WTC11 (cell line): ENCODE results near the gene SETD3. TPM values are rescaled to one million over a fixed set of nuclear protein-coding genes. Genes with fewer than 3 reads are reported as not detected.

Experiments used
- ATAC-seq: fragments of 200-7000 bp; cut with Tn5 transposase; 2 replicates; pipeline ENCODE4 v1.10.0; 2021; ENCODE audit warnings: mild to moderate bottlenecking, moderate library complexity
- CTCF ChIA-PET: fragments of 300-600 bp; sonication (Branson Sonifier 250); formaldehyde crosslinking; loops from one replicate; lab custom pipeline; 2021; ENCODE audit warnings: antibody characterized with exemption; lab: Charles Lee
- POLR2A ChIA-PET: fragments of 350-600 bp; sonication (Branson Sonifier 250); formaldehyde crosslinking; loops from one replicate; lab custom pipeline; 2021; ENCODE audit warnings: antibody characterized with exemption; lab: Charles Lee
- DNase-seq: peaks from one replicate; pipeline ENCODE4 v3.0.0; 2021; ENCODE audit warnings: low spot score
- H3K27ac Mint-ChIP-seq: 2 replicates; pipeline ENCODE4 v1.8.0; 2021; ENCODE audit warnings: mixed read lengths
- H3K27me3 Mint-ChIP-seq: 2 replicates; pipeline ENCODE4 v1.8.0; 2021; ENCODE audit warnings: low read depth, mild to moderate bottlenecking, moderate library complexity, mixed read lengths
- H3K36me3 Mint-ChIP-seq: 2 replicates; pipeline ENCODE4 v1.8.0; 2021; ENCODE audit warnings: mixed read lengths
- H3K4me1 Mint-ChIP-seq: 2 replicates; pipeline ENCODE4 v1.8.0; 2022; ENCODE audit warnings: mixed read lengths
- H3K4me3 Mint-ChIP-seq: 2 replicates; pipeline ENCODE4 v1.8.0; 2021; ENCODE audit warnings: mild to moderate bottlenecking, moderate library complexity, mixed read lengths
- H3K9me3 Mint-ChIP-seq: 2 replicates; pipeline ENCODE4 v1.8.0; 2021; ENCODE audit warnings: mixed read lengths
- CBFB ChIP-seq: sonication (generic); formaldehyde crosslinking; IDR thresholded peaks from 2 replicates; pipeline ENCODE4 v1.8.1; 2022; ENCODE audit warnings: mild to moderate bottlenecking, low read depth, missing genetic modification reagents
- NFYB ChIP-seq: sonication (generic); formaldehyde crosslinking; conservative IDR thresholded peaks from 2 replicates; pipeline ENCODE4 v1.8.0; 2022; ENCODE audit warnings: low read depth, missing genetic modification reagents
- OVOL2 ChIP-seq: fragments of 250-450 bp; sonication (Bioruptor Pico); IDR thresholded peaks from 2 replicates; pipeline ENCODE4 v1.9.0; 2021; ENCODE audit warnings: mild to moderate bottlenecking, borderline replicate concordance
- SMAD3 ChIP-seq: sonication (generic); formaldehyde crosslinking; IDR thresholded peaks from 2 replicates; pipeline ENCODE4 v1.8.0; 2022; ENCODE audit warnings: missing genetic modification reagents, mild to moderate bottlenecking, borderline replicate concordance
- SOX15 ChIP-seq: fragments of 250-450 bp; sonication (Bioruptor Pico); IDR thresholded peaks from 2 replicates; pipeline ENCODE4 v1.9.0; 2021; ENCODE audit warnings: mild to moderate bottlenecking
- ZNF219 ChIP-seq: sonication (generic); formaldehyde crosslinking; IDR thresholded peaks from 2 replicates; pipeline ENCODE4 v1.8.0; 2023; ENCODE audit warnings: missing genetic modification reagents, mild to moderate bottlenecking, borderline replicate concordance
- ZNF416 ChIP-seq: fragments of 250-450 bp; sonication (Bioruptor Pico); IDR thresholded peaks from 2 replicates; pipeline ENCODE4 v1.9.0; 2021; ENCODE audit warnings: mild to moderate bottlenecking, inconsistent platforms
- total RNA-seq: library from RNA; stranded (reverse); gene quantifications from 3 replicates; pipeline ENCODE4 v1.2.3, GENCODE V29; 2021
- TF ChIP-seq, protein P1 (sequence below): sonication (generic); formaldehyde crosslinking; IDR thresholded peaks from 2 replicates; pipeline ENCODE4 v1.8.1; 2022; ENCODE audit warnings: low read depth, mild to moderate bottlenecking, moderate library complexity, missing genetic modification reagents, borderline replicate concordance
- TF ChIP-seq, protein P2 (sequence below): sonication (generic); formaldehyde crosslinking; IDR thresholded peaks from 2 replicates; pipeline ENCODE4 v1.8.1; 2023; ENCODE audit warnings: mild to moderate bottlenecking, missing genetic modification reagents, moderate library complexity
- TF ChIP-seq, protein P3 (sequence below): sonication (generic); formaldehyde crosslinking; IDR thresholded peaks from 2 replicates; pipeline ENCODE4 v1.8.0; 2023; ENCODE audit warnings: missing genetic modification reagents, mild to moderate bottlenecking, borderline replicate concordance
- TF ChIP-seq, protein P4 (sequence below): sonication (generic); formaldehyde crosslinking; IDR thresholded peaks from 2 replicates; pipeline ENCODE4 v1.8.1; 2022; ENCODE audit warnings: missing genetic modification reagents, borderline replicate concordance
- TF ChIP-seq, protein P5 (sequence below): sonication (generic); formaldehyde crosslinking; IDR thresholded peaks from 2 replicates; pipeline ENCODE4 v1.8.1; 2023; ENCODE audit warnings: mild to moderate bottlenecking, missing genetic modification reagents

The SETD3 gene
- total RNA-seq, 1 experiment from 2014 or later, result 53.1 TPM

DNA sequence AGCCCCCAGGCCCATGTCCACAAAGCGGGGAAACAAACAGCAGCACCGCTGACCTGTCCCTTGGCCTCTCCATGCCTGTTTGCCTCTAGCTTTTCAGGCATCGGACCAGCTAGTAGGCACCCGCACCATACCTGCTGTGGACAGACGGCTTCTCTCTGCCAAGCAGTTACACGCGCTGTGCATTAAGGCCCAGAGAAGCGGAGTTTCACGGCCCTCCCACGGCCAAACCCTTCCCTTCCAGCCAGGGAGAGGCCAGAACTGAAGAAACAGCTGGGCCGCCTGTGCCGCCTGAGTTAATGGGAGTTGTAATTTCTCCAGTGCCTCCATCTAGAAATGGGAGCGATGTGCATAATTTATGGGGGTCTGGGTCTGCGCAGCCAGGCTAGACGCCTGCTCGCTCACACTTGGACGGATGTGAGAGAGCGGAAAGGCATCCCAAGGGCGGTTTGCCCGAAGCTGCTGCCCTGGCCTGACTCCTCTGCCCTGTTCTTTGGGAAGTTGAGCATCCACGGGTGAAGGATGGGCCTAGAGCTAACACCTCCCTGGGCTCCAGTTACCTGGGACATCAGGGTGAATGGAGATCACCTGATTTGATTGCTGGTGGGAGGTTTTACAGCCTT, 119.0 kb downstream of the SETD3 start (continued):
- TF ChIP-seq ZNF219, result no peak
- TF ChIP-seq, protein P1, sequence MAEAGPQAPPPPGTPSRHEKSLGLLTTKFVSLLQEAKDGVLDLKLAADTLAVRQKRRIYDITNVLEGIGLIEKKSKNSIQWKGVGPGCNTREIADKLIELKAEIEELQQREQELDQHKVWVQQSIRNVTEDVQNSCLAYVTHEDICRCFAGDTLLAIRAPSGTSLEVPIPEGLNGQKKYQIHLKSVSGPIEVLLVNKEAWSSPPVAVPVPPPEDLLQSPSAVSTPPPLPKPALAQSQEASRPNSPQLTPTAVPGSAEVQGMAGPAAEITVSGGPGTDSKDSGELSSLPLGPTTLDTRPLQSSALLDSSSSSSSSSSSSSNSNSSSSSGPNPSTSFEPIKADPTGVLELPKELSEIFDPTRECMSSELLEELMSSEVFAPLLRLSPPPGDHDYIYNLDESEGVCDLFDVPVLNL (CRISPR knock-in tag), result no peak
- TF ChIP-seq, all 79 proteins: peak for 0

DNA sequence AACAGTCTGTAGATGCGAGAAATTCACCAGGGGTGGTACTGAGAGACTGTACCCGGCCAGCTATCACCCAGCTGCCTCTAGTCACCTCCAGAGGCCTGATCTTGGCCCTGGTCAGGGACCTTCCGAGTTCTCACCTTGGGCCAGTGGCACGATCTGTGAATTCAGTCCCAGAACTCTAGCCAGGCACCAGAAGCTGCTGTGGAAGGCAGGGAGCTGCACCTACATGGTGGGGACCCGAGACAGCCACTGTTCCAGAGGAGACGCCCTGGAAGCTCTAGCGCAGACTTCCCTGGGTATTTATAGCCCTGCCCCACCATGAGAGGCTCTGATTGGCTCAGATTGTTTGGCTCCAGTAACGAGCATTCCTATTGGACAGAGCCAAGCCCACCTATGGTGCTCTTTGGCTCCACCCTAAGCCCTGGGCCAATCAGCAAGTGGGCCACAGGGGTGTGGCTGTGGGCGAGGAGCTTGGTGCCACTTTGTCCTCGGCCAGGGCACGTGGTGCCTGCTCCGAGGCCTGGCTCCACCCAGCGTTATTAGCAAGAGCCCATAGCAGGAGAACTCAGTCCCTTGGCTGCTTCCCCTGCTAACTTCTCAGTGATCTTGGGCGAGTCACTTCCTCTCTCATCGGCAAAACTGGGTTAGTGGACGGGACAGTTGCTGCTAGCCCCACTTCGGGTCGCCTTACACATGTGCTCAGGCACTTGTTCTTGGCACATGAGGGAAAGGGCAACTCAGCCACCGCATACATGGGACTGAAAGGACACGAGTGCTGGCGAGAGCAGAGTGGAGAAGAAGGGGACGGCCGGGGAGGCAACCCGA, 119.7 kb downstream of the SETD3 start:
- no peak for DNase-seq
- H3K27me3 Mint-ChIP-seq, result peaks cover 7% of the 10 kb centered on the region; the same call in 1 of the 2 replicates
- H3K4me3 Mint-ChIP-seq, result no peak overlapping the region
- no peaks in the 10 kb centered on the region for H3K36me3 Mint-ChIP-seq
- ChIA-PET CTCF (interaction anchor here (1.3 to 6.8 kb wide), 3 partner anchors 28 to 41 kb away, joined by 4 to 34 read pairs (median 7); no protein-coding TSS in a partner anchor), POLR2A (no interaction called here)
- TF ChIP-seq SOX15, result no peak
- TF ChIP-seq NFYB (CRISPR knock-in tag), result peak; percentile 64
- H3K27ac Mint-ChIP-seq, result no peak overlapping the region
- H3K4me1 Mint-ChIP-seq, result peaks cover 23% of the 10 kb centered on the region
- no peak for ATAC-seq
- no peaks in the 10 kb centered on the region for H3K9me3 Mint-ChIP-seq

DNA sequence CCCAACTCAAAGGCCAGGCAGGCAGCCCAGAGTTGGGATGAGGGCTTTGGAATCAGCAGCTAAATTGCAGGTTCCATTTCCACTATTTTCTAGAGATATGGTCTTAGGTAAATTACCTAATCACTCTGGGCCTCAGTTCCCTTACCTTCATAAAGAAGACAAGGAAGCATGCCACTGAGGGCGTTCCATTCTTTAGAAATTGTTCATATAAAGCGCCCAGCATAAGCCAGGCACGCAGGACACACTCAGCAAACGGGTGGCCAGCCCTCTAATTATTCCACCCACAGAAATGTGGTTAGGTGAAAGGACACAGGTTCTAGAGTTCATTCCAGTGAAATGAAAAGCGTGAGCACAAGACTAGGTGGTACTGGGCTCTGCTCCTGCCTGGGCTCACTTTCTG, 120.8 kb downstream of the SETD3 start:
- Mint-ChIP-seq H3K36me3 (no peaks in the 10 kb centered on the region), H3K27ac (no peak overlapping the region), H3K27me3 (peaks cover 7% of the 10 kb centered on the region; the same call in 1 of the 2 replicates), H3K4me1 (peaks cover 20% of the 10 kb centered on the region), H3K9me3 (no peaks in the 10 kb centered on the region), H3K4me3 (no peak overlapping the region)
- ChIA-PET CTCF (interaction anchor here (1.3 to 6.8 kb wide), 2 partner anchors 29 to 40 kb away, joined by 7 to 34 read pairs; no protein-coding TSS in a partner anchor), POLR2A (no interaction called here)
- ATAC-seq, result no peak
- no peak for TF ChIP-seq OVOL2 (CRISPR knock-in tag)
- no peak for TF ChIP-seq ZNF416
- TF ChIP-seq, protein P2, sequence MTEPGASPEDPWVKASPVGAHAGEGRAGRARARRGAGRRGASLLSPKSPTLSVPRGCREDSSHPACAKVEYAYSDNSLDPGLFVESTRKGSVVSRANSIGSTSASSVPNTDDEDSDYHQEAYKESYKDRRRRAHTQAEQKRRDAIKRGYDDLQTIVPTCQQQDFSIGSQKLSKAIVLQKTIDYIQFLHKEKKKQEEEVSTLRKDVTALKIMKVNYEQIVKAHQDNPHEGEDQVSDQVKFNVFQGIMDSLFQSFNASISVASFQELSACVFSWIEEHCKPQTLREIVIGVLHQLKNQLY (CRISPR knock-in tag), result no peak
- no peak for TF ChIP-seq CBFB (CRISPR knock-in tag)
- TF ChIP-seq, protein P3, sequence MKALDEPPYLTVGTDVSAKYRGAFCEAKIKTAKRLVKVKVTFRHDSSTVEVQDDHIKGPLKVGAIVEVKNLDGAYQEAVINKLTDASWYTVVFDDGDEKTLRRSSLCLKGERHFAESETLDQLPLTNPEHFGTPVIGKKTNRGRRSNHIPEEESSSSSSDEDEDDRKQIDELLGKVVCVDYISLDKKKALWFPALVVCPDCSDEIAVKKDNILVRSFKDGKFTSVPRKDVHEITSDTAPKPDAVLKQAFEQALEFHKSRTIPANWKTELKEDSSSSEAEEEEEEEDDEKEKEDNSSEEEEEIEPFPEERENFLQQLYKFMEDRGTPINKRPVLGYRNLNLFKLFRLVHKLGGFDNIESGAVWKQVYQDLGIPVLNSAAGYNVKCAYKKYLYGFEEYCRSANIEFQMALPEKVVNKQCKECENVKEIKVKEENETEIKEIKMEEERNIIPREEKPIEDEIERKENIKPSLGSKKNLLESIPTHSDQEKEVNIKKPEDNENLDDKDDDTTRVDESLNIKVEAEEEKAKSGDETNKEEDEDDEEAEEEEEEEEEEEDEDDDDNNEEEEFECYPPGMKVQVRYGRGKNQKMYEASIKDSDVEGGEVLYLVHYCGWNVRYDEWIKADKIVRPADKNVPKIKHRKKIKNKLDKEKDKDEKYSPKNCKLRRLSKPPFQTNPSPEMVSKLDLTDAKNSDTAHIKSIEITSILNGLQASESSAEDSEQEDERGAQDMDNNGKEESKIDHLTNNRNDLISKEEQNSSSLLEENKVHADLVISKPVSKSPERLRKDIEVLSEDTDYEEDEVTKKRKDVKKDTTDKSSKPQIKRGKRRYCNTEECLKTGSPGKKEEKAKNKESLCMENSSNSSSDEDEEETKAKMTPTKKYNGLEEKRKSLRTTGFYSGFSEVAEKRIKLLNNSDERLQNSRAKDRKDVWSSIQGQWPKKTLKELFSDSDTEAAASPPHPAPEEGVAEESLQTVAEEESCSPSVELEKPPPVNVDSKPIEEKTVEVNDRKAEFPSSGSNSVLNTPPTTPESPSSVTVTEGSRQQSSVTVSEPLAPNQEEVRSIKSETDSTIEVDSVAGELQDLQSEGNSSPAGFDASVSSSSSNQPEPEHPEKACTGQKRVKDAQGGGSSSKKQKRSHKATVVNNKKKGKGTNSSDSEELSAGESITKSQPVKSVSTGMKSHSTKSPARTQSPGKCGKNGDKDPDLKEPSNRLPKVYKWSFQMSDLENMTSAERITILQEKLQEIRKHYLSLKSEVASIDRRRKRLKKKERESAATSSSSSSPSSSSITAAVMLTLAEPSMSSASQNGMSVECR (CRISPR knock-in tag), result no peak
- TF ChIP-seq SMAD3, result no peak
- TF ChIP-seq SOX15, result no peak
- TF ChIP-seq, protein P4, sequence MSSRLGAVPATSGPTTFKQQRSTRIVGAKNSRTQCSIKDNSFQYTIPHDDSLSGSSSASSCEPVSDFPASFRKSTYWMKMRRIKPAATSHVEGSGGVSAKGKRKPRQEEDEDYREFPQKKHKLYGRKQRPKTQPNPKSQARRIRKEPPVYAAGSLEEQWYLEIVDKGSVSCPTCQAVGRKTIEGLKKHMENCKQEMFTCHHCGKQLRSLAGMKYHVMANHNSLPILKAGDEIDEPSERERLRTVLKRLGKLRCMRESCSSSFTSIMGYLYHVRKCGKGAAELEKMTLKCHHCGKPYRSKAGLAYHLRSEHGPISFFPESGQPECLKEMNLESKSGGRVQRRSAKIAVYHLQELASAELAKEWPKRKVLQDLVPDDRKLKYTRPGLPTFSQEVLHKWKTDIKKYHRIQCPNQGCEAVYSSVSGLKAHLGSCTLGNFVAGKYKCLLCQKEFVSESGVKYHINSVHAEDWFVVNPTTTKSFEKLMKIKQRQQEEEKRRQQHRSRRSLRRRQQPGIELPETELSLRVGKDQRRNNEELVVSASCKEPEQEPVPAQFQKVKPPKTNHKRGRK (CRISPR knock-in tag), result no peak
- TF ChIP-seq, protein P5, sequence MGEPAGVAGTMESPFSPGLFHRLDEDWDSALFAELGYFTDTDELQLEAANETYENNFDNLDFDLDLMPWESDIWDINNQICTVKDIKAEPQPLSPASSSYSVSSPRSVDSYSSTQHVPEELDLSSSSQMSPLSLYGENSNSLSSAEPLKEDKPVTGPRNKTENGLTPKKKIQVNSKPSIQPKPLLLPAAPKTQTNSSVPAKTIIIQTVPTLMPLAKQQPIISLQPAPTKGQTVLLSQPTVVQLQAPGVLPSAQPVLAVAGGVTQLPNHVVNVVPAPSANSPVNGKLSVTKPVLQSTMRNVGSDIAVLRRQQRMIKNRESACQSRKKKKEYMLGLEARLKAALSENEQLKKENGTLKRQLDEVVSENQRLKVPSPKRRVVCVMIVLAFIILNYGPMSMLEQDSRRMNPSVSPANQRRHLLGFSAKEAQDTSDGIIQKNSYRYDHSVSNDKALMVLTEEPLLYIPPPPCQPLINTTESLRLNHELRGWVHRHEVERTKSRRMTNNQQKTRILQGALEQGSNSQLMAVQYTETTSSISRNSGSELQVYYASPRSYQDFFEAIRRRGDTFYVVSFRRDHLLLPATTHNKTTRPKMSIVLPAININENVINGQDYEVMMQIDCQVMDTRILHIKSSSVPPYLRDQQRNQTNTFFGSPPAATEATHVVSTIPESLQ, result no peak
- TF ChIP-seq NFYB (CRISPR knock-in tag), result no peak
- no peak for DNase-seq
